Naive thymus-derived CD4-positive, alpha-beta T cell (primary cell): ENCODE results near the gene LENG1. TPM values are rescaled to one million over a fixed set of nuclear protein-coding genes. Genes with fewer than 3 reads are reported as not detected.

Source experiments
- ATAC-seq: fragments of 150-1000 bp; cut with Tn5 transposase; 2 replicates; pipeline ENCODE4 v1.10.0; 2021; ENCODE audit warnings: mild to moderate bottlenecking, moderate library complexity
- CTCF ChIA-PET: fragments of 350-600 bp; sonication (Branson Sonifier 250); formaldehyde crosslinking; loops from one replicate; lab custom pipeline; 2021; ENCODE audit warnings: antibody characterized with exemption; lab: Charles Lee
- POLR2A ChIA-PET: fragments of 350-600 bp; sonication (Branson Sonifier 250); formaldehyde crosslinking; loops from one replicate; lab custom pipeline; 2021; ENCODE audit warnings: antibody characterized with exemption, inconsistent platforms; lab: Charles Lee
- DNase-seq, 9 donors: peaks; one replicate each; pipeline versions ENCODE4 v3.0.0 to v3.0.0-alpha.2; 2020 to 2022; ENCODE audit warnings: mixed read lengths in 1 of 9
- H3K27ac ChIP-seq: one replicate; pipeline ENCODE4 v1.7.0; 2013; ENCODE audit warnings: mild to moderate bottlenecking, low read depth, low read length, moderate library complexity
- H3K27me3 ChIP-seq, 2 donors: one replicate each; pipeline ENCODE4 v1.7.0; 2013; ENCODE audit warnings: low read length in 2 of 2, mild to moderate bottlenecking in 2 of 2, moderate library complexity in 2 of 2; ENCODE audit not compliant: control insufficient read depth in 2 of 2, insufficient read depth in 2 of 2
- H3K36me3 ChIP-seq, 3 experiments: 1 replicate in 2 of 3; 2 replicates in 1 of 3; pipeline ENCODE4 v1.7.0; 2013; ENCODE audit warnings: low read length in 3 of 3, mild to moderate bottlenecking in 3 of 3, moderate library complexity in 1 of 3; ENCODE audit not compliant: insufficient read depth in 3 of 3, control insufficient read depth in 2 of 3
- H3K4me1 ChIP-seq, 2 donors: one replicate each; pipeline ENCODE4 v1.7.0; 2013; ENCODE audit warnings: low read length in 2 of 2, mild to moderate bottlenecking in 2 of 2, moderate library complexity in 1 of 2; ENCODE audit not compliant: control insufficient read depth in 2 of 2, insufficient read depth in 2 of 2
- H3K4me3 ChIP-seq: 2 replicates; pipeline ENCODE4 v1.7.0; 2013; ENCODE audit warnings: mild to moderate bottlenecking, low read length
- H3K9me3 ChIP-seq, 3 experiments: 1 replicate in 2 of 3; 2 replicates in 1 of 3; pipeline ENCODE4 v1.7.0; 2013; ENCODE audit warnings: low read length in 3 of 3; ENCODE audit not compliant: control insufficient read depth in 2 of 3
- H3K27ac Mint-ChIP-seq, 9 donors: one replicate each; pipeline ENCODE4 v1.8.0; 2020 to 2022; ENCODE audit warnings: mixed read lengths in 9 of 9, mild to moderate bottlenecking in 8 of 9, moderate library complexity in 5 of 9, inconsistent platforms in 2 of 9
- H3K27me3 Mint-ChIP-seq, 5 donors: one replicate each; pipeline ENCODE4 v1.8.0; 2021 to 2022; ENCODE audit warnings: mixed read lengths in 5 of 5, mild to moderate bottlenecking in 1 of 5
- H3K36me3 Mint-ChIP-seq, 5 donors: one replicate each; pipeline ENCODE4 v1.8.0; 2020 to 2022; ENCODE audit warnings: mixed read lengths in 5 of 5, mild to moderate bottlenecking in 3 of 5, inconsistent platforms in 1 of 5
- H3K4me1 Mint-ChIP-seq, 7 donors: one replicate each; pipeline ENCODE4 v1.8.0; 2020 to 2022; ENCODE audit warnings: mixed read lengths in 7 of 7, mild to moderate bottlenecking in 3 of 7, inconsistent platforms in 1 of 7
- H3K4me3 Mint-ChIP-seq, 10 donors: one replicate each; pipeline ENCODE4 v1.8.0; 2020 to 2022; ENCODE audit warnings: mild to moderate bottlenecking in 10 of 10, mixed read lengths in 10 of 10, moderate library complexity in 6 of 10, inconsistent platforms in 2 of 10
- H3K9me3 Mint-ChIP-seq, 11 donors: one replicate each; pipeline ENCODE4 v1.8.0; 2020 to 2022; ENCODE audit warnings: mixed read lengths in 11 of 11, mild to moderate bottlenecking in 4 of 11, inconsistent platforms in 1 of 11, moderate library complexity in 1 of 11
- intact Hi-C, 2 donors: fragments of 100-400 bp; cut with micrococcal nuclease; formaldehyde crosslinking; loops; one replicate each; pipeline ENCODE4 v1.15.1; 2023
- polyA plus RNA-seq, 2 donors: library from polyadenylated mRNA; unstranded; fragments of 300-500 nt; fragmentation: Illumina TruSeq; gene quantifications; one replicate each; pipeline ENCODE4 v1.2.3, GENCODE V29; 2021
- total RNA-seq, 6 experiments: library from RNA in 5 of 6; stranded (reverse) in 5 of 6; gene quantifications; 1 replicate in 5 of 6; 2 replicates in 1 of 6; pipeline ENCODE4 v1.2.3 and lab custom pipeline; 2021 to 2026

Gene LENG1
- total and polyA plus RNA-seq, 7 experiments from 2014 or later = 7.1 to 20.4 (median 11.9) TPM

- H3K36me3 Mint-ChIP-seq = peaks cover 14 to 43% (median 27%) of the 10 kb centered on the region in 5 donors
- H3K4me3 Mint-ChIP-seq = peak overlapping the region in 6 of 10 donors; percentile 21 to 78 (median 68)
- ChIA-PET CTCF (no interaction called here), POLR2A (interaction anchor here (11.2 kb wide), 1 partner anchor 13 kb away, joined by 173 read pairs; the partner anchor contains the start of gene CNOT3)
- H3K9me3 ChIP-seq = no peaks in the 10 kb centered on the region
- peak overlapping the region; percentile 52 for H3K27ac ChIP-seq
- DNase-seq = no peak
- peaks cover 29 to 54% (median 50%) of the 10 kb centered on the region in 7 donors for H3K4me1 Mint-ChIP-seq
- peaks cover 24 to 43% of the 10 kb centered on the region in 2 donors for H3K4me1 ChIP-seq
- intact Hi-C loops = no loop called here
- peaks cover 10 to 95% (median 41%) of the 10 kb centered on the region in 3 experiments for H3K36me3 ChIP-seq
- H3K27me3 ChIP-seq = no peaks in the 10 kb centered on the region
- ATAC-seq = no peak
- no peak overlapping the region for H3K4me3 ChIP-seq
- peaks cover 0 to 6% (median 0%) of the 10 kb centered on the region in 11 donors for H3K9me3 Mint-ChIP-seq
- H3K27ac Mint-ChIP-seq = peak overlapping the region; percentile 31 to 96 (median 85)
- no peaks in the 10 kb centered on the region for H3K27me3 Mint-ChIP-seq
Measured at GRCh38 chr19:54153731-54154326, 5.7 kb downstream of the LENG1 start.

- no peaks in the 10 kb centered on the region for H3K27me3 Mint-ChIP-seq
- intact Hi-C loops = no loop called here
- Histone ChIP-seq H3K4me1 (peaks cover 15 to 34% of the 10 kb centered on the region in 2 donors), H3K36me3 (peaks cover 10 to 100% (median 38%) of the 10 kb centered on the region in 3 experiments), H3K4me3 (no peak overlapping the region), H3K27ac (peak overlapping the region; percentile 52), H3K27me3 (no peaks in the 10 kb centered on the region), H3K9me3 (no peaks in the 10 kb centered on the region)
- no peak for ATAC-seq
- ChIA-PET POLR2A (interaction anchor here (0.6 to 11.2 kb wide), 2 partner anchors 12 to 59 kb away, joined by 3 to 173 read pairs; partner anchors contain the start of gene CNOT3), CTCF (no interaction called here)
- H3K9me3 Mint-ChIP-seq = peaks cover 0 to 3% (median 0%) of the 10 kb centered on the region in 11 donors
- no peak for DNase-seq
- peaks cover 14 to 39% (median 28%) of the 10 kb centered on the region in 5 donors for H3K36me3 Mint-ChIP-seq
- H3K4me3 Mint-ChIP-seq = peak overlapping the region in 2 of 10 donors; percentile 36 to 39
- peak overlapping the region in 3 of 9 donors; percentile 23 to 91 (median 86) for H3K27ac Mint-ChIP-seq
- H3K4me1 Mint-ChIP-seq = peaks cover 22 to 46% (median 42%) of the 10 kb centered on the region in 7 donors
Measured at GRCh38 chr19:54152878-54153524, 6.5 kb downstream of the LENG1 start.

- DNase-seq = no peak
- ChIA-PET POLR2A (interaction anchor here (11.2 kb wide), 1 partner anchor 12 kb away, joined by 173 read pairs; the partner anchor contains the start of gene CNOT3), CTCF (no interaction called here)
- no peak overlapping the region for H3K27ac ChIP-seq
- H3K36me3 Mint-ChIP-seq = peaks cover 14 to 43% (median 28%) of the 10 kb centered on the region in 5 donors
- no peaks in the 10 kb centered on the region for H3K27me3 ChIP-seq
- peaks cover 15 to 32% of the 10 kb centered on the region in 2 donors for H3K4me1 ChIP-seq
- peaks cover 0 to 2% (median 0%) of the 10 kb centered on the region in 11 donors for H3K9me3 Mint-ChIP-seq
- H3K4me1 Mint-ChIP-seq = peaks cover 22 to 44% (median 41%) of the 10 kb centered on the region in 7 donors
- peaks cover 10 to 100% (median 37%) of the 10 kb centered on the region in 3 experiments for H3K36me3 ChIP-seq
- intact Hi-C loops = no loop called here
- H3K27ac Mint-ChIP-seq = peak overlapping the region in 1 of 9 donors; percentile 78
- H3K4me3 Mint-ChIP-seq = no peak overlapping the region
- H3K9me3 ChIP-seq = no peaks in the 10 kb centered on the region
- no peak overlapping the region for H3K4me3 ChIP-seq
- no peak for ATAC-seq
- no peaks in the 10 kb centered on the region for H3K27me3 Mint-ChIP-seq
Measured at GRCh38 chr19:54152267-54152666, 7.3 kb downstream of the LENG1 start.

- intact Hi-C loops = no loop called here
- H3K4me1 ChIP-seq = peaks cover 15 to 32% of the 10 kb centered on the region in 2 donors
- peaks cover 8 to 100% (median 40%) of the 10 kb centered on the region in 3 experiments for H3K36me3 ChIP-seq
- no peak overlapping the region for H3K4me3 ChIP-seq
- no peaks in the 10 kb centered on the region for H3K9me3 ChIP-seq
- peaks cover 9 to 44% (median 24%) of the 10 kb centered on the region in 5 donors for H3K36me3 Mint-ChIP-seq
- peak overlapping the region in 3 of 9 donors; percentile 21 to 64 (median 36) for H3K27ac Mint-ChIP-seq
- H3K9me3 Mint-ChIP-seq = peaks cover 0 to 2% (median 0%) of the 10 kb centered on the region in 11 donors
- ATAC-seq (no peak), DNase-seq (no peak)
- POLR2A ChIA-PET = interaction anchor here (0.5 to 11.2 kb wide), 2 partner anchors 11 to 36 kb away, joined by 3 to 173 read pairs; partner anchors contain the start of genes CNOT3 and TFPT
- H3K4me1 Mint-ChIP-seq = peaks cover 18 to 37% (median 35%) of the 10 kb centered on the region in 7 donors
- no peak overlapping the region for H3K27ac ChIP-seq
- H3K27me3 Mint-ChIP-seq = no peaks in the 10 kb centered on the region
- H3K27me3 ChIP-seq = no peaks in the 10 kb centered on the region
- H3K4me3 Mint-ChIP-seq = no peak overlapping the region
- CTCF ChIA-PET = no interaction called here
Measured at GRCh38 chr19:54151362-54152035, 8.0 kb downstream of the LENG1 start.

- H3K36me3 ChIP-seq = peaks cover 7 to 100% (median 40%) of the 10 kb centered on the region in 3 experiments
- ChIA-PET CTCF (no interaction called here), POLR2A (interaction anchor here (2.4 to 11.2 kb wide), 2 partner anchors 9 to 10 kb away, joined by 24 to 173 read pairs; partner anchors contain the start of genes CNOT3 and LENG1)
- no peak overlapping the region for H3K4me3 ChIP-seq
- intact Hi-C loops = no loop called here
- H3K4me1 ChIP-seq = peaks cover 2 to 13% of the 10 kb centered on the region in 2 donors
- H3K4me1 Mint-ChIP-seq = peaks cover 8 to 25% (median 17%) of the 10 kb centered on the region in 7 donors
- H3K9me3 Mint-ChIP-seq = peaks cover 0 to 2% (median 0%) of the 10 kb centered on the region in 11 donors
- no peaks in the 10 kb centered on the region for H3K27me3 ChIP-seq
- no peaks in the 10 kb centered on the region for H3K9me3 ChIP-seq
- DNase-seq (no peak), ATAC-seq (no peak)
- H3K27ac Mint-ChIP-seq = peak overlapping the region in 2 of 9 donors; percentile 23 to 25
- H3K27me3 Mint-ChIP-seq = no peaks in the 10 kb centered on the region
- H3K36me3 Mint-ChIP-seq = peaks cover 9 to 45% (median 21%) of the 10 kb centered on the region in 5 donors
- H3K27ac ChIP-seq = no peak overlapping the region
- H3K4me3 Mint-ChIP-seq = no peak overlapping the region
Measured at GRCh38 chr19:54149021-54149812, 10.3 kb downstream of the LENG1 start.
